ENCODE measurements around the gene DGCR8. TPM values are rescaled to one million over a fixed set of nuclear protein-coding genes. Genes with fewer than 3 reads are reported as not detected.
A peak's percentile ranks its signal among the peaks of the same experiment; 100 is the strongest.

DGCR8 gene
- total and polyA plus RNA-seq, 11 donors = 8.8 to 22.1 (median 13.0) TPM

DNA sequence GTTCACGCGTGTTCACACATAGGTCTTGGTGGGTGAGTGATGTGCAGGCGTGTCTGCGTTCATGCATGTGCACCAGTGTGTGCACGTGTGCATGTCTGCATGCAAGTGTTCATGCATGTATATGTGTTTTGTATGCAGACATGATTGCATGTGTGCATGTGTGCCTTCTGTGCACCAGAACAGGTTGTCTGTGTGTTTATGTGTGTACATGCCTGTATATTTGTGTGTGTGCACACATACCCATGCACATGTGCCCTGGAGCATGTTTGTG, 56.5 kb downstream of the DGCR8 start:
- no peaks in the 10 kb centered on the region for H3K27me3 ChIP-seq
- peaks cover 22 to 71% (median 62%) of the 10 kb centered on the region in 12 donors for H3K4me1 ChIP-seq
- H3K27ac ChIP-seq = peak overlapping the region in 5 of 12 donors; percentile 51 to 79 (median 77)
- no peak for DNase-seq
- no peaks in the 10 kb centered on the region for H3K9me3 ChIP-seq
- intact Hi-C loops (cut with DNase I) = no loop called here
- peaks cover 0 to 17% (median 5%) of the 10 kb centered on the region in 9 donors for H3K36me3 ChIP-seq
- 95 to 100% (median 96%) methylated on average over 3 to 5 of the region's 5 CpGs for WGBS, 4 donors
- H3K4me3 ChIP-seq = no peak overlapping the region
- no peak for ATAC-seq
- no peak for TF ChIP-seq POLR2A (IDR thresholded peaks at IDR 0.05)
- no peak for TF ChIP-seq CTCF (IDR thresholded peaks at IDR 0.05)

DNA sequence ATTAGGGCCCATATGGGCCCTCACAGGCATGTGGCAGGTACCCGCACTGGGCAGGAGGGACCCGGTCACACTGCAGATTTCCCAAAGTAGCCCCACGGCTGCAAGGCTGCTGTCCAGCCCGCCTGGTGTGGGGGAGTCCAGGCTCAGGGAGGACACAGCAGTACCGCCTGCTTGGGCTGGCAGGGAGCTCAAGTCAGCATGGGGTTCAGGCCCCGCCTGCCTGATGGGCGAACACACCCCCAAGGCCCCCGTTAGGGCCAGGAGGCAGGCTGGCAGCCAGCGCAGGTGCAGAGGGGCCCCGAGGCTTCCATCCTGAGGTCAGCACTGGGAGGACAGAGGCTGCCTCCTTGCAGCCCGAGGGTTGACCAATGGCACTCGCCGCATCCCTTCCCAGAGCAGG, 57.1 kb downstream of the DGCR8 start:
- ATAC-seq = no peak
- no peaks in the 10 kb centered on the region for H3K9me3 ChIP-seq
- peaks cover 22 to 69% (median 62%) of the 10 kb centered on the region in 12 donors for H3K4me1 ChIP-seq
- no peaks in the 10 kb centered on the region for H3K27me3 ChIP-seq
- WGBS, 4 donors = 68 to 75% (median 71%) methylated on average over 7 to 13 of the region's 13 CpGs
- peak overlapping the region in 10 of 12 donors; percentile 15 to 79 (median 67) for H3K27ac ChIP-seq
- no peak overlapping the region for H3K4me3 ChIP-seq
- peaks cover 0 to 22% (median 5%) of the 10 kb centered on the region in 9 donors for H3K36me3 ChIP-seq
- no peak for TF ChIP-seq POLR2A (IDR thresholded peaks at IDR 0.05)
- TF ChIP-seq CTCF (IDR thresholded peaks at IDR 0.05) = no peak
- intact Hi-C loops (cut with DNase I) = no loop called here
- no peak for DNase-seq

DNA sequence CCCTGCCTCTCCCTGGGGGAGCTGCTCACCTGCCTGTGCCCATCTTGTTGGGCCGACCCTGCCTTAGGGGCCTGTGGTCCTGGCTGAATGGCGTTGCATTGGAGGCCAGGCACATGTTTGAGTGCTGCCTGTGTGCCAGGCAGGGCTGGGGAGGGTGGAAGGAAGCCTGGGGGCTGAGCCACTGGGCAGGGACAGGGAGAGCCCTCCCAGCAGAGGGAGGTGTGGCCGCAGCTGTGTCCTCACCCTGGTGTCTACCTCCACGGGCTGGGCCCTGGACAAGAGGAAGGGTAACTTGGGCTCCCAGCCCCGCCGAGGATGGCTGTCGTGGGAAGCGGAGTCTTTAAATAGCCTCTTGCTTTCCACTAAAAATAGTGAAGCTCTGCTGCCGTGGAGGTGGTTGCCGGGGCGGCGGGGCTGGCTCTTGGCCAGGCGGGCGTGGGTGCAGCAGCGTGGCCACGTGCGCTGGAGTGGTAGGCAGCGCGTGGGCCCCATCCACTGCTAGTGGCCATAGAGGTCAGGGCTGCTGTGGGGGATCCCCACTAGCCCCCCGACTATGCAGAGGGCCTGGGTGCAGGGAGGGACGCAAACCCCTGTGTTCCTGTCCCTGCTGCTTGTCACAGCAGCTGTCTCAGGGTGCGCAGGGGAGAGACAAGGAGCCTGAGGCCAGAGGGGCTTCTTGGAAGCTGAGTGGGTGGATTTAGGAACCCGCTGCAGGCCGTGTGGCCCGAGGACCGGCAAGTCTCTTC, 57.8 kb downstream of the DGCR8 start:
- peak in 4 of 5 donors; percentile 52 to 79 (median 60) for DNase-seq
- H3K9me3 ChIP-seq = no peaks in the 10 kb centered on the region
- H3K4me1 ChIP-seq = peaks cover 20 to 62% (median 56%) of the 10 kb centered on the region in 12 donors
- WGBS, 4 donors = 15 to 18% (median 18%) methylated on average over 8 to 26 of the region's 26 CpGs
- peaks cover 0 to 30% (median 5%) of the 10 kb centered on the region in 9 donors for H3K36me3 ChIP-seq
- no peaks in the 10 kb centered on the region for H3K27me3 ChIP-seq
- TF ChIP-seq CTCF (IDR thresholded peaks at IDR 0.05) = peak in 1 of 12 donors; percentile 12
- no peak for TF ChIP-seq POLR2A (IDR thresholded peaks at IDR 0.05)
- intact Hi-C loops (cut with DNase I) = no loop called here
- H3K4me3 ChIP-seq = peak overlapping the region in 4 of 12 donors; percentile 3 to 21 (median 8)
- ATAC-seq = peak; percentile 29 to 71 (median 62)
- H3K27ac ChIP-seq = peak overlapping the region in 11 of 12 donors; percentile 15 to 79 (median 67)

DNA sequence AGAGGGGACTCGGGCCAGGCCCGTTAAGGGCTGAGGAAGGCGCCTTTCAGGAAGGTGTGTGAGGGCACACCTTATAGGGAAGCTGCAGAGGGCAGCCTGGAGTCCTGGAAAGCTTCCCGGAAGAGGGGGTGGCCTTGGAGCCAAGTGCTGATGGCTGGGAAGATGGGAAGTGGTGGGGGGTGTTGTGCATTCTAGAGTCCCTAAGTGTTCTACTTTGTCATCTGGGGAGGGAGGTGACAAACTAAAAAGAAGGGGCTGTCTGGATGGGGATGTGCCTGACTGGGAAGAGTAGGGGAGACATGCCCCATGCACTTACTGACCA, 58.3 kb downstream of the DGCR8 start:
- 29 to 45% (median 32%) methylated on average over 4 of the region's 4 CpGs for WGBS, 4 donors

More for the DNA sequence above, 58.3 kb downstream of the DGCR8 start:
- ATAC-seq = peak; percentile 3 to 28 (median 16)
- TF ChIP-seq POLR2A (IDR thresholded peaks at IDR 0.05) = no peak
- TF ChIP-seq CTCF (IDR thresholded peaks at IDR 0.05) = no peak
- Histone ChIP-seq H3K36me3 (peaks cover 0 to 35% (median 8%) of the 10 kb centered on the region in 9 donors), H3K4me3 (no peak overlapping the region), H3K9me3 (no peaks in the 10 kb centered on the region), H3K4me1 (peaks cover 19 to 57% (median 51%) of the 10 kb centered on the region in 12 donors), H3K27ac (peak overlapping the region in 11 of 12 donors; percentile 34 to 79 (median 67)), H3K27me3 (no peaks in the 10 kb centered on the region)
- intact Hi-C loops (cut with DNase I) = no loop called here
- DNase-seq = no peak
